Liver (tissue), 9 donors: Measurements from ENCODE around the gene SLC1A3. TPM values are rescaled to one million over a fixed set of nuclear protein-coding genes. Genes with fewer than 3 reads are reported as not detected.

ENCODE experiments used
- DNase-seq: peaks from one replicate; pipeline ENCODE4 v3.0.0-alpha.2; 2017; ENCODE audit warnings: low spot score
- H3K27ac ChIP-seq, 2 donors: one replicate each; pipeline ENCODE4 v1.7.0; 2013; ENCODE audit warnings: inconsistent platforms in 2 of 2, low read length in 2 of 2, control low read depth in 1 of 2, low read depth in 1 of 2, mild to moderate bottlenecking in 1 of 2
- H3K27me3 ChIP-seq, 4 donors: one replicate each; pipeline versions ENCODE4 v1.6.1 to v1.7.0; 2013; ENCODE audit warnings: low read length in 3 of 4, inconsistent platforms in 1 of 4, mild to moderate bottlenecking in 1 of 4, moderate library complexity in 1 of 4; ENCODE audit not compliant: control insufficient read depth in 4 of 4, insufficient read depth in 4 of 4
- H3K36me3 ChIP-seq, 4 donors: one replicate each; pipeline versions ENCODE4 v1.6.1 to v1.7.0; 2013; ENCODE audit warnings: low read length in 3 of 4, mild to moderate bottlenecking in 3 of 4, low read depth in 1 of 4, moderate library complexity in 1 of 4; ENCODE audit not compliant: control insufficient read depth in 4 of 4, insufficient read depth in 3 of 4
- H3K4me1 ChIP-seq, 4 donors: one replicate each; pipeline versions ENCODE4 v1.6.1 to v1.7.0; 2013; ENCODE audit warnings: low read length in 3 of 4, mild to moderate bottlenecking in 3 of 4, moderate library complexity in 1 of 4; ENCODE audit not compliant: control insufficient read depth in 4 of 4, insufficient read depth in 4 of 4
- H3K4me3 ChIP-seq, 3 donors: one replicate each; pipeline versions ENCODE4 v1.6.1 to v1.7.0; 2013; ENCODE audit warnings: low read length in 3 of 3, control low read depth in 1 of 3, low read depth in 1 of 3, mild to moderate bottlenecking in 1 of 3
- H3K9ac ChIP-seq, 2 donors: one replicate each; pipeline ENCODE4 v1.7.0; 2013; ENCODE audit warnings: low read length in 2 of 2, mild to moderate bottlenecking in 2 of 2, moderate library complexity in 2 of 2, control low read depth in 1 of 2, low read depth in 1 of 2
- H3K9me3 ChIP-seq, 4 donors: one replicate each; pipeline versions ENCODE4 v1.6.1 to v1.7.0; 2013; ENCODE audit warnings: low read length in 3 of 4; ENCODE audit not compliant: control insufficient read depth in 4 of 4
- ATF3 ChIP-seq: IDR thresholded peaks from 2 replicates; pipeline ENCODE4 v1.6.1; 2016; ENCODE audit warnings: antibody characterized with exemption
- CTCF ChIP-seq: fragments of 150-350 bp; IDR thresholded peaks from 2 replicates; pipeline ENCODE4 v1.5.1; 2017; ENCODE audit warnings: improper control_type of control experiment, low read depth, low read length; ENCODE audit not compliant: missing input control
- EGR1 ChIP-seq, 2 donors: IDR thresholded peaks; 2 replicates each; pipeline ENCODE4 v1.6.1; 2016 to 2018; ENCODE audit warnings: antibody characterized with exemption in 2 of 2, low read depth in 2 of 2
- FOXA1 ChIP-seq: IDR thresholded peaks from 2 replicates; pipeline ENCODE4 v1.6.1; 2016; ENCODE audit warnings: antibody characterized with exemption
- FOXA2 ChIP-seq: IDR thresholded peaks from 2 replicates; pipeline ENCODE4 v1.6.1; 2016; ENCODE audit warnings: antibody characterized with exemption
- GABPA ChIP-seq, 2 donors: IDR thresholded peaks in 1 of 2; conservative IDR thresholded peaks in 1 of 2; 2 replicates each; pipeline ENCODE4 v1.6.1; 2016; ENCODE audit warnings: antibody characterized with exemption in 2 of 2, mild to moderate bottlenecking in 1 of 2, moderate library complexity in 1 of 2
- HNF4A ChIP-seq, 2 donors: conservative IDR thresholded peaks; 2 replicates each; pipeline ENCODE4 v1.6.1; 2016; ENCODE audit warnings: antibody characterized with exemption in 2 of 2, mild to moderate bottlenecking in 2 of 2
- HNF4G ChIP-seq: IDR thresholded peaks from 2 replicates; pipeline ENCODE4 v1.6.1; 2016; ENCODE audit warnings: antibody characterized with exemption
- JUND ChIP-seq, 2 donors: IDR thresholded peaks; 2 replicates each; pipeline ENCODE4 v1.6.1; 2016; ENCODE audit warnings: antibody characterized with exemption in 2 of 2
- MAX ChIP-seq: IDR thresholded peaks from 2 replicates; pipeline ENCODE4 v1.6.1; 2016; ENCODE audit warnings: antibody characterized with exemption
- NR2F2 ChIP-seq: IDR thresholded peaks from 2 replicates; pipeline ENCODE4 v1.6.1; 2016; ENCODE audit warnings: antibody characterized with exemption
- RAD21 ChIP-seq, 2 donors: IDR thresholded peaks; 2 replicates each; pipeline ENCODE4 v1.6.1; 2016; ENCODE audit warnings: antibody characterized with exemption in 2 of 2, mild to moderate bottlenecking in 2 of 2
- REST ChIP-seq: IDR thresholded peaks from 2 replicates; pipeline ENCODE4 v1.6.1; 2016; ENCODE audit warnings: antibody characterized with exemption, mild to moderate bottlenecking
- RXRA ChIP-seq, 2 donors: IDR thresholded peaks; 2 replicates each; pipeline ENCODE4 v1.6.1; 2017 to 2018; ENCODE audit warnings: antibody characterized with exemption in 2 of 2, mild to moderate bottlenecking in 1 of 2
- SP1 ChIP-seq: IDR thresholded peaks from 2 replicates; pipeline ENCODE4 v1.6.1; 2018; ENCODE audit warnings: antibody characterized with exemption, mild to moderate bottlenecking
- TAF1 ChIP-seq: conservative IDR thresholded peaks from 2 replicates; pipeline ENCODE4 v1.6.1; 2016; ENCODE audit warnings: antibody characterized with exemption, mild to moderate bottlenecking
- YY1 ChIP-seq: IDR thresholded peaks from 2 replicates; pipeline ENCODE4 v1.6.1; 2016; ENCODE audit warnings: antibody characterized with exemption, mild to moderate bottlenecking
- ZBTB33 ChIP-seq: IDR thresholded peaks from 2 replicates; pipeline ENCODE4 v1.6.1; 2016; ENCODE audit warnings: antibody characterized with exemption
- WGBS: extraction: QIAGEN DNeasy Blood & Tissue Kit; methylation state at CpG from one replicate; pipeline ENCODE4 v1.1.7; 2013; 5-methylcytosine and 5-hydroxymethylcytosine counted together
- polyA plus RNA-seq, 2 donors: library from polyadenylated mRNA; stranded (reverse) in 1 of 2; unstranded in 1 of 2; fragments of 200-250 nt in 1 of 2; fragments of >200 nt in 1 of 2; fragmentation: Nextera tagmentation in 1 of 2; extraction: Ambion mirVana in 1 of 2; gene quantifications; one replicate each; pipeline versions ENCODE4 v1.2.1 to v1.2.3, GENCODE V29; 2013 to 2015
- total RNA-seq, 2 donors: library from RNA; depleted of rRNA; stranded (reverse); fragments of >200 nt; gene quantifications; one replicate each; pipeline ENCODE4 v1.2.3, GENCODE V29; 2014
- donor health status: healthy.
- donor health status: healthy.
- donor health status: healthy.
- donor health status: healthy.
- donor health status: healthy.

Gene SLC1A3
- total and polyA plus RNA-seq, 4 donors, result 1.8 to 8.8 (median 2.8) TPM

- no peak overlapping the region for H3K4me3 ChIP-seq
- peaks cover 0 to 11% (median 1%) of the 10 kb centered on the region in 4 donors for H3K27me3 ChIP-seq
- TF ChIP-seq REST (no peak), RXRA (IDR thresholded peaks at IDR 0.05) (no peak), HNF4A (conservative IDR thresholded peaks at IDR 0.05) (no peak), CTCF (no peak), MAX (no peak), SP1 (no peak), GABPA (IDR thresholded peaks at IDR 0.05 in 1 of 2, conservative IDR thresholded peaks at IDR 0.05 in 1 of 2) (no peak), JUND (IDR thresholded peaks at IDR 0.05) (no peak), TAF1 (no peak), ZBTB33 (no peak), RAD21 (IDR thresholded peaks at IDR 0.05) (no peak), NR2F2 (no peak), ATF3 (no peak), HNF4G (no peak), EGR1 (IDR thresholded peaks at IDR 0.05; ENCODE audit: low read depth in 2 of 2) (no peak), FOXA1 (no peak), YY1 (no peak), FOXA2 (no peak)
- H3K27ac ChIP-seq, result no peak overlapping the region
- DNase-seq, result no peak
- H3K4me1 ChIP-seq, result no peaks in the 10 kb centered on the region
- no peaks in the 10 kb centered on the region for H3K36me3 ChIP-seq
- no peak overlapping the region for H3K9ac ChIP-seq
- no peaks in the 10 kb centered on the region for H3K9me3 ChIP-seq
- WGBS, result 80% methylated on average over 5 of the region's 5 CpGs
These were observed 25.4 kb downstream of the SLC1A3 start for GRCh38 chr5:36631620-36632362.
